NOMO-1 (cell line): ENCODE measurements around the gene FXYD5.
"Not testable (repeated sequence)": the region's sequence is repeated elsewhere in the genome, so short reads cannot be mapped to it uniquely, and the experiment has no call there.

Source experiments
- DNase-seq, 2 experiments: peaks; one replicate each; lab custom pipeline; 2025; ENCODE audit not compliant: unreplicated experiment in 2 of 2; lab: John Stamatoyannopoulos, UW

FXYD5 gene

DNA sequence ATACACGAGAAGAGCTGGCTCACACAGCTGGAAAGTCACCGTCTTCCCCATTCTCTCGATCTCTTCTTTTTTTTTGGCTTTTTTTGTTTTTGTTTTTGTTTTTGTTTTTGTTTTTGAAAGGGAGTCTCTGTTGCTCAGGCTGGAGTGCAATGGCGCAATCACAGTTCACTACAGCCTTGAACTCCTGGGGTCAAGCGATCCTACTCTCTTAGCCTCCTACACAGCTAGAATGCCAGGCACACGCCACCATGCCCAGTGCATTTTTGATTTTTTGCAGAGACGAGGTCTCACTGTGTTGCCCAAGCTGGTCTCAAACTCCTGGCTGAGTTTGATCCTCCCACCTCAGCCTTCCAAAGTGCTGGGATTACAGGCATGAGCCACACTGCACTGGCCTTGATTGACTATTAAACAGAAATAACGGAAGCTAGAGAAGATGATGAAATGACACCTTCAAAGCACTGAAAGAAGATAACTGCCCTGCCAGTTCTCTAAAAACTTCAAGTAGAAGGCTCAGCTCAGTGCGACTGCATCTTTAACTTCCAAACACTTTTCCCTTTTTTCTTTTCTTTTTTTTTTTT lies 34.9 kb upstream of the FXYD5 start:
- peak in 1 of 2 experiments; percentile 2 for DNase-seq

DNA sequence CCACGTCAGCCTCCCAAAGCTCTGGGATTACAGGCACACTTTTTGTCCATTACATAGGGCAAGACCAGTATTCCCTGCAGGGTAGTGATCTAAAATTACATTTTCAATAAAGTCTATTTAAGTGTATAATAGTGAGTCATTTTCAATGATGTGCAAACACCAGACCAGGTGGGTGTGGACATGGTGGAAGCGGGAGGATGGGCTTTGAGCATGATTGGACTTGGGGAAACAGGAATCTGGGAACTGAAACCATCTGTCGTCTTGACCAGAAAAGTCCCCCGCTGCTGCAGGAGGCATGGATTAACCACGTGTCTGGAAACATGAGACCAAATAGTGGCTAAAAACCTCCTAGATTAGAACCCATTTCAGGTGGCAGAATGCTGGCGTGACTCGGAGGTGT lies 34.0 kb upstream of the FXYD5 start:
- DNase-seq = no peak

DNA sequence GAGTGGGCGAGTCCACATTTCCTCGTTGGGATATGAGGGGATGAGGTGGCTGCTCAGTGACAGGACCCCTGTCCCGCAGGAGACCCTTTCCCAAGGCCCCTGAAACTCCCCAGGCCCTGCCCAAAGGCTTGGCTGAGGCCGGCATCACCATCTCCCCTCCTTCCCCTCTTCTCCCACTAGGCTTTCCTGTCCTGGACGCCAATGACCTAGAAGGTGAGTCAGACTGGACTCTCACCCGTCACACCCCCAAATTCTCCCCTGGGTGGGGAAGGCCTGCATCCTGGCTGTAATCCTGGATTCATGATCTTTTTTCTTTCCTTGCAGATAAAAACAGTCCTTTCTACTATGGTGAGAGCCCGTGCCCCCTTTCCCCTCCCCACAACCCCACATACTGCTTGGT lies 33.6 kb upstream of the FXYD5 start:
- no peak for DNase-seq

DNA sequence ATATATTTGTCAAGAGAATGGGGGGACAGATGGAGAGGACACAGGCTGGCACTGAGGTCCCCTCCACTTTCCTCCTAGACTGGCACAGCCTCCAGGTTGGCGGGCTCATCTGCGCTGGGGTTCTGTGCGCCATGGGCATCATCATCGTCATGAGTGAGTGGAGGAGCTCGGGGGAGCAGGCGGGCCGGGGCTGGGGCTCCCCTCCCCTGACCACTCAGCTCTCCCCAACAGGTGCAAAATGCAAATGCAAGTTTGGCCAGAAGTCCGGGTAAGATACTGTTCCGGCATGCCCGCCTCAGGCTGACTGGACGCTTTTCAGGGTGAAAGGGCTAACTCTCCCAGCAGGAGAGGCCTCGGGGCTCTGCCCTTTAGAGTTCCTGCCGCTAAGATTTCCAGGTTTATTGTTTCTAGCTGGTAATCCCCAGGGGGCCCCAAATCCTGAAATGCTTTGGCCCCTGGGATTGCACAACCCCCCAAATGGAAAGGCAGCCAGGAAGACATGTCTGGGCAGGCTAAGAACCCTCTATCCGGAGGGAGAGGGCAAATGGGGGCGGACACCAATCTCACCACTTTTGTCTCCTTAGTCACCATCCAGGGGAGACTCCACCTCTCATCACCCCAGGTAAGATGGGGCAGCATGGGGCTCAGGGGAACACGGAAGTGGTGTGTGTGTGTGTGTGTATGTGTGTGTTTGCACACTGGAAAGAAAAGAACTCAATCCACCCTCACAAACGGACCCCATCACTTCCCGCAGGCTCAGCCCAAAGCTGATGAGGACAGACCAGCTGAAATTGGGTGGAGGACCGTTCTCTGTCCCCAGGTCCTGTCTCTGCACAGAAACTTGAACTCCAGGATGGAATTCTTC lies 31.6 kb upstream of the FXYD5 start:
- DNase-seq = no peak

DNA sequence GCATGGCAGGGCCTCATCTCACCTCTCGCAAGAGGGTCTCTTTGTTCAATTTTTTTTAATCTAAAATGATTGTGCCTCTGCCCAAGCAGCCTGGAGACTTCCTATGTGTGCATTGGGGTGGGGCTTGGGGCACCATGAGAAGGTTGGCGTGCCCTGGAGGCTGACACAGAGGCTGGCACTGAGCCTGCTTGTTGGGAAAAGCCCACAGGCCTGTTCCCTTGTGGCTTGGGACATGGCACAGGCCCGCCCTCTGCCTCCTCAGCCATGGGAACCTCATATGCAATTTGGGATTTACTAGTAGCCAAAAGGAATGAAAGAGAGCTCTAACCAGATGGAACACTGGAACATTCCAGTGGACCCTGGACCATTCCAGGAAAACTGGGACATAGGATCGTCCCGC lies 31.0 kb upstream of the FXYD5 start:
- no peak for DNase-seq

DNA sequence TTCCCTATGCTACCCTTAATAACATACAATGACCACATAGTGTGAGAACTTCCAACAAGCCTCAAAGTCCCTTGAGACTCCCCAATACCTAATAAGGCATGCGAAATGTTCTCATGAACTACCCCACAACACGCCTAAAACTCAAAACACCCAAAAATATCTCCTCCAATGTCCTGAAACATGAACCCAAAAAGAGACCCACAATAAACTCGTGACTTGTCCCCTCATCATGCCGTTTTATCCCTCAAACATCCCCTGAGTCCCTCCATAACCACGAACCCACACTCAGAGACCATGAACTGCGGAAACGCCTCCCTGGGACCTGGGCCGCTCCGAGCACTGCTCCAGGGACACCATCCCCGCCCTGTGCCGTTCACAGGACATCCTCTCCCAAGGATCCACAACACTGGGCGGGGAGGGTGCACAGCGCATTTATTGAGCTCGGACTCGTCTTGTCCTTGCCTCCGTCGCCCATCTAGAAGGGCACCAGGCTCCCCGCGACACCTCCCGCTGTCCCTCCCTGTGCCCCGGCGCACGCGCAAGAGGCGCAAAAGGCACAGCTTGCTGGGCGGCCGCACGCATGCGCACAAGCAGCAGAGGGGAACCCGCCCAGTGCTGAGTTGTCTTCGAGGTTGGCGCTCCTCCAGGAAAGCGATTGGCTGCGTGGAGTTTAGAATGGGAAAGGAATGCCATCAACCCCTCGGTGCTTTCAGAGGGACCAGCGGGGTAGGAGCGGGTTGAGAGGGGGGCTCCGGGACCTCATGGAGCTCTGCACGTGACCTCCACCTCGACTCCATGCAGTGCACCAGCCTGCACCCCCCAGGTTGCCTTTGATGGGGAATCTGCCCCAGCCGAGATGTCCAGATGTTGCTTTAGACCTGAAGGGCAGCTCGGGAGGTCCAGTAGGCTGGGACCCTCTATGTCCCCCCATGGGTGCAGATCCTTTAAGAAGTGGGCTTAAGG lies 30.2 kb upstream of the FXYD5 start:
- peak; percentile 57 to 64 for DNase-seq

DNA sequence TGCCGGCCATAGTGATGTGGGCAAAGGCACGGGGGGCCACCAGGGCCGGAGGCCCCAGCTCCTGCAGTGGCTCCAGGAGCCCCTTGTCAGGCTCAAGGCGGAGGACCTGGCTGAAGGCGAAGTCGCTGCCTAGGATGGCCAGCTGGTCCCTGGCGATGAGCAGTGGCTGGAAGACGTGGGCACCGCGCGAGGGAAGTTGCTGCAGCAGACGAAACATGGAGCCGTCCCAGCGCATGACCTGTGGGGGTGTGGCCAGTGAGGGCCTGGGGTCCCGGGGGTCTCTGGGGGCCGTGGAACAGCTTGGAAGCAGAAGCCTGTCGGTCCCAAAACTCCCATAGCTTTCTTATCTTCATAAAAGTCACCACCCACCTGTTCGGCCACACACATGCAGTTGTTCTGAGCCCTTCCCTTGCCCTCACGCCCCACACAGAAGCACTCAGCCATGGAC lies 29.2 kb upstream of the FXYD5 start:
- no peak for DNase-seq

DNA sequence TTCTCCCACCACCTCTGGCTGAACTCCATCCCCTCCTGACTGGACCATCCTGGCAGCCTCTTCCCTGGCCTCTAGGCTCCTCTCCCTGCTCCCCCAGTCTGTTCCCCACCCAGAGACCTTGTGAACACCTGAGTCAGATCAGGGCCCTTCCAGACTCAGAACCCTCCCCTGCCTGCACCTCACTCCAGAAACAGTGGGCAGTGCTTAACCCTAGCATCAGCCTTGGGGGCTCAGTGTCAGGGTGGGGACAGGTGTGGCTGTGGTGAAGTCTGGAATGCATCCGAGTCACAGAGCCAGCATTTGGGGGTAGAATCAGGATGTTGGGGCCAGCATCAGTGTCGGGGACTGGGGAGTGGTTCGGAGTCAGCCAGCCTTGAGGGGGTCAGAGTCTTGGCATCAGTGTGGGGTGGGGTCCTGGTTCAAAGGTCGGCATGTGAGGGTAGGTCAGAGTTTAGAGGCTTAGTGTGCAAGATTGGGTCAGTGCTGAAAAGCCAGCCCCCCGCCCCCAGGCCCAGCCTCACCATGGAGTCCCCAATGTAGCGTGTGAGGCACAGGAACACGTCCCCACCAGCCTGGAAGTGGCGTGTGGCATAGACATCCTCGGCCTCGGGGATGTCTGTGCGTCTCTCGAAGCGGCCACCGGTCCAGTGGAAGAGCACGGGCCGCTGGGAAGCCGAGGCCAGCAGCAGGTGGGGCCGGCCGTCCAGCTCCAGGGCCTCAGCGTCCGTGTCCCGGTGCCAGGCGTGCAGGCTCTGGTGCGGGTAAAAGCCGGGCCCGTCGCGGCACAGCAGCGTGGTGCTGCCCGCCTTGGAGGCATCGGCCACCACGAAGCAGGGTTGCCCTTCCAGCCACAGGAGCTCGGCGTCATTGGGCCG lies 28.5 kb upstream of the FXYD5 start:
- no peak for DNase-seq

DNA sequence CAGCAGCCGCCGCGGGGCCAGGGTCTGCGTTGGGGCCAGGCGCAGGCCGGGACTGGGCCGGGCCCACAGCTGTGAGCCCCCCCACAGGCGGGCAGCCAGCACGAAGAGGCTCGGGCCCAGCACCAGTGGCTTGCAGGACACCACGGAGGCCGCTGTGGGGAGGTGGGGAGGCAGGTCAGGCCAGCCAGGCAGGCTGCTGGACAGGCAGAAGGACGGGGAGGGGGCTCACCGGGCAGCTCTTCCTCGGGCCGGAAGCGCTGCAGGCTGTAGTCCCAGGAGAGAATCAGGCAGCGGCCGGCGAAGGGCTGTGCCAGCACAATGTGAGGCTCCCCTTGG lies 27.9 kb upstream of the FXYD5 start:
- no peak for DNase-seq

DNA sequence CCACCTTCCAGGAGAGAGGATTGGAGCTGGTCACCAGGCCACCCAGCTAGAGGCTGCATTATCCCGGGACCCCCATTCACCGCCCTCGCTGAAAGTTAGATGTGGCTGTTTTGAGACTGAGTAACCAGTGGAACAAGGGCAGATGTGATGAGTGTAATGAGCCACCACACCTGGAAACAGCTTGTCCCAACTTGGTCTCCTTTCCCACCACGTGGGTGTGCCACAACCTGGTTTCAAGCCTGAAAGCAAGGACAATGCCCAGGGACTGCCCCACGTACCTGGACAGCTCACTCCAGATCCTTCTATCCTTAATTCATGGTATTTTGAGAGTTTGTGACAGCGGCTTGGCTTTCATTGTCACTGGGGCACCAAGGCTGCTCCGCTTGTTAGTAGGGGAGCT lies 26.7 kb upstream of the FXYD5 start:
- no peak for DNase-seq

DNA sequence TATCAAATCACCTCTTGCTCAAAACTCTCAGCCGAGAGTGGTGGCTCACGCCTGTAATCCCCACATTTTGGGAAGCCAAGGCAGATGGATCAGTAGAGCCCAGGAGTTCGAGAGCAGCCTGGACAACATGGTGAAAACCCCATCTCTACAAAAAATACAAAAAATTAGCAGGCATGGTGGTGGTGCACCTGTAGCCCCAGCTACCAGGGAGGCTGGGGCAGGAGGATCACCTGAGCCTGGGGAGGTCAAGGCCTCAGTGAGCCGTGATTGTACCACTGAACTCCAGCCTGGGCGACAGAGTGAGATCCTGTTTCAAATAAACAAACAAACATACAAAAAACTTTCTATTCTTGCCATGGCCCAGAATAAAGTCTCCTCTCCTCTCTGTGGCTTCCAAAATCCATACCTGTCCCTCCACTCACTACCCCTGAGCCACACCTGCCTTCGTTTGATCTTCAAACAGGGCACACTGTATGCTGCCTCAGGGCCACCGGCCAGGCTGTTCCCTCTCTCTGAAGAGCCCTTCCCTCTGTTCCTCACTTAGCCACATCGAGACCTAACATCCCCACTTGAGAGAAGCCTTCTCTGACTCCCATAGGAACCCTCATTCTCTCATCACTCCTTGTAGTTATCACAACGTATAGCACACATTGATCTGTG lies 26.0 kb upstream of the FXYD5 start:
- no peak for DNase-seq

DNA sequence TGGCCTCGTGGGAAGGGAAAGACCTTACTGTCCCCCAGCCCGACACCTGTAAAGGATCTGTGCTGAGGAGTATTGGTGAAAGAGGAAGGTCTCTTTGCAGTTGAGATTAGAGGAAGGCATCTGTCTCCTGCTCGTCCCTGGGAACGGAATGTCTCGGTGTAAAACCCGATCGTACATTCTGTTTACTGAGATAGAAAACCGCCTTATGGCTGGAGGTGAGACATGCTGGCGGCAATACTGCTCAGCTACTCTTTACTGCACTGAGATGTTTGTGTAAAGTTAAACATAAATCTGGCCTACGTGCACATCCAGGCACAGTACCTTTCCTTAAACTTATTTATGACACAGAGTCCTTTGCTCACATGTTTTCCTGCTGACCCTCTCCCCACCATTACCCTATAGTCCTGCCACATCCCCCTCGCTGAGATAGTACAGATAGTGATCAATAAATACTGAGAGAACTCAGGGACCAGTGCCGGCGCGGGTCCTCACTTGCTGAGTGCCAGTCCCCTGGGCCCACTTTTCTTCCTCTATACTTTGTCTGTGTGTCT lies 24.7 kb upstream of the FXYD5 start:
- DNase-seq = not testable (repeated sequence)

DNA sequence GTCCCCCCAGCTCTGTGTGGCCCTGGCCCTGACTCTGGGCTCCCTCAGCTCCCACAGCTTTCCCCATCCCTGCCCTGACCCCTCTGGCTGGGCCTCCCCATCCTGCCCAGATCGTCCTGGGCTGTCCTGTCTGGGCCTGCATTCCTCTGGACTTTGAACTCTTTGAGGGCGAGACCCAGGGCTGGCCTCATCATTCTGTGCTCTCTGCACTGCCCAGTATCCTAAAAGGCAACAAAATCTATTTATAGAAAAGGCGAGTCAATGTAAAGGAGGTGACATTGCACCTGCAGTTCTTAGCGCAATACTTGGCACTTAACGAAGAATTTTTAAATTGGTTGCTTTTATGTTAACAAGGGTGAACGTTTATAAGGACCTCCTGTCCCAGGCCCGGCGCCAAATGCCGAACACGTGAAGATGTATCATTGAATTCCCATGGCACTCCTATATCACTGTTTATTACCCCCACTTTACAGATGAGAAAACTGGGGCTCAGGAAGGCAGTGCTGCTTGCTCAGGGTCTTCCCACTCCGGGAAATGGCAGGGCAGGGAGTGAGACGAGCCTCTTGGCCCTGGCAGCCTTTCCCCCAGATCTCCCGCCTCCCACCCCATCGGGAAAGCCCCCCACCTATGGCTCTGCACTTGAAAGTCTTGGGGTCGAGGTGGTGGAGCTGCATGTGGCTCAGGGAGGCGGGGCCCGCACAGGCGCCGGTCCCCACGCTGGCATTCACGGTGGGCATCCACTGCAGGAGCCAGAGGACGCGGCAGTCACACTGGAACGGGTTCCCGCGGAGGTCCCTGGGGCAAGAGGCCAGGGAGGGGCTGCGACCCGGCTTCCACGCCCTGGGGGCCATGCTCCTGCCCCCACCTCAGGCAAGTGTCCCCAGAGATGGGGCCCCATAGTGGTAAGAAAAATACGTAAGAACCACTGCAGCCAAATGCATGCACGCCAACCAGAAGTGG lies 23.5 kb upstream of the FXYD5 start:
- DNase-seq = no peak

DNA sequence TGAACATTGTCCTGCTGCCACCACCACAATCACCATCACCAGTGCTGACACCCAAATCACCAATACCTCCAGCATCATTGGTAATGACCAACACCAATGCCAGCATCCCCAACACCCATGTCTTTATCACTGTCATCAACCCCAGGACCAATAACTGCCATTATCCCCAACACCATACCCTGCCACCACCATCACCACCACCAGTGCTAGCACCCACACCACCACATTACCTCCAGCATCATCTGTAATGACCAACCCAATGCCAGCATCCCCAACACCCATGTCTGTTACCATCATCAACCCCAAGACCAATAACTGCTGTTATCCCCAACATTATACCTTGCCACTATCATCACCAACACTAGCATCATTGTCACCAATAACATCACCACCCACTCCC lies 22.3 kb upstream of the FXYD5 start:
- DNase-seq = no peak

DNA sequence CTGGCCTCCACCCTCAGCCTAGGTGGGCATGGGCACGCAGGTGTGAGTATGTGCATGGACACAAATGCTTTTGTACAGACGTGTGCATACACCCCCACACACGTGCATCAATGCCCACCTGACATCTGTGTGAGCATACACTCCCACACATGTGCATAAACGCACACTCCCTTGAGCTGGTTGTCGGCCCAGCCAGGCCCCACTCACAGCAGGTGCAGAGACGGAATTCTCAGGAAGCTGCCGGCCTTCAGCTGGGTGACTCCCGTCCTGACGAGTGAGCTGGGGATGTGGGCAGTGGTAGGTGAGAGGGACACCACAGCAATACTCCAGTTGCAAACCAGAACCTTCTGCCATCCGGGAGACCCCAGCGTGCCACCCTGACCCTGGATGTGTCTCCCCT lies 20.7 kb upstream of the FXYD5 start:
- no peak for DNase-seq

DNA sequence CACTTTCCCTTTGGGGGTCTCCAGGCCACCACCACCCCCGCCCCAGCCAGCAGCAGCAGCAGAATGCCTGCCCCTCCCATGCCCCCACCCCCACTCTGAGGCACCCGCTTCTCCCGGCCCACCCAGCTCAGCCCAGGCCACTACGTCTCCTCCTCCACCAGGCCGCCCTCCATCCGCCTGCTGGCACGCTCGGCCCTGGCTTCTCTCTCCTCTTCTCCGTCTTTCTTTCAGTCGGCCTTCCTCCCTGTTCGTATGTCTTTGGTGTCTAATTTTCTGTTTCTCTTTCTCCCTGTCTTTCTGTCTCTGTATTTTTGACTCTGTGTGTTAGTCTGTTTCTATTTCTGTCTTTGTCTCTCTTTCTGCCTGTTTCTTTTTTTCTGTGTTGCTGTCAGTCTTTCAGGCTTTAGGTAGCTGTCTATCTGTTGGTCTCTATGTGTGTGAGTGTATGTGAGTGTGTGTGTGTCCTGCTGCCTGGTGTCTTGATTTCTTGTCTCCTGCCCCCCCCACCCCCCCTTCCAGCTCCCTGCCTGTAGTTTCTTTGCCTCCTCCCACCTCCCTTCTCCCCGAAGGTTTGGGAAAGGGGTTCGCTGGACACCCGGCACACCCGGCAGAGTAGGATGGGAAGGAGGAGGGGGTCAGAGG lies 19.8 kb upstream of the FXYD5 start, which contains the start of gene LGI4:
LGI4 (minus strand) TSS at position 459 of the 642 bp plus-strand sequence; CDS start at position 80, 379 bp downstream.
- DNase-seq = no peak

DNA sequence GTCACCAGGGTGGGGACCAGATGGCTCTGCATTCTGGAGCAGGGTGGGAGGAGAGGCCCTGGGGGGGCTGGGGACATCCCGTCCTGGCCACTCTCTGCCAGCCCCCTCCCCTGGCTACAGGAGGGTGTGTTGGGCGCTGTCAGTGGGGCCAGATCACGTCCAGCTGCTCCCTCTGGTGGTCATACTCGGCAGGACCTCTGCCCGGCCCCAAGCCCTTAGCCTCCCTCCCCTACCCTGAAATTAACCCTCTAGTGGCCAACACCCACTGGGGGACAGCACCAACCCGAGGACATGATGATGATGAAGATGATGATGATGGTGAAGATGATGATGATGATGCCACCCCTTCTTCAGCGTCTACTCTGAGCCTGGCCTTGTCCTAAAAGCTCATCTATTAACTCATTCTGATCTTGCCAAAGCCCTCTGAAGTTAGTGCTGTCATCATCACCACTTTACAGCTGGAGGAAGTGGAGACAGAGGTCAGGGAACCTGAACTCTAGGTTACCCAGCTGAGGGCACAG lies 19.1 kb upstream of the FXYD5 start:
- DNase-seq = peak; percentile 42 to 48

DNA sequence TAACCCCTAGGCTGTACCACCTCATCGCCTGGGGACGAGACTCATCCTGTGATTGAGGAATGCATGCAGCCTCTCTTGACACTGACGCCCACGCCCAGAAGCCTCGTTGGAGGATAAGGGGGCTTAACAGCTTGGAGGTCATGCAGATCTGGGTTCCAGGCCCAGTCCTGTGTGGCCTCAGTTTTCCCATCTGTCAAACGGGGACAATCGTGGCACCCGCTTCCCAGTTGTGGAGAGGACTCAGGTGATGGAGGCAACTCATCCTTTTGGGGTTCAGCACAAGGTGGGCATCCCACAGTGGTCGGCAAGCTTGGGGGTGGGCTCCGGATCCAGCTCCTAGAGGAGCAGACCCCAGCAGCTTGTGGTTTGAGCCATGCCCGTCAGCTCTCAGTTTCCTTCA lies 18.3 kb upstream of the FXYD5 start:
- no peak for DNase-seq
